GM19035 (cell line): ENCODE results near the gene CALCB.

Experiments used
- ATAC-seq: cut with Tn5 transposase; IDR thresholded peaks from one replicate; pipeline ENCODE4 v1.9.1; 2021; ENCODE audit not compliant: unreplicated experiment

The CALCB gene

DNA sequence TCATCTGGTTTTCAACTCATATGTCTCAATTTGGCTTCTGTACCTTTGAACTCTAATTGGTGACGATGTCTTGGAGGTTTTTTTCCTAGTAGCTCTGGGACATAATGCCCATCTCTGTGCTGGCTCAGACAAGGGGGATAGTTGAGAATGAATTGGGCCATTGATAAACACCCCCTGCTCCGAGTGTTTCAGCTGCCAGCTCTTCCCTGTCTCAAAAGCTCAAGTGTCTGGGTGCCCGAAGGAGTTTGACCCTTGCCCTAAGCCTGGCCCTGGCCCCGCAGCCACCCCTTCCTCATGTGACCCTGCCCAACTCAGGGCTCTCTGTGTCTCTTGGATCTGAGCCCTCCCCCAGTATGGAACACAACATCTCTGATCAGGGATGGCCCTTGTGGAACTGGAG, 44.4 kb downstream of the CALCB start:
- no peak for ATAC-seq

DNA sequence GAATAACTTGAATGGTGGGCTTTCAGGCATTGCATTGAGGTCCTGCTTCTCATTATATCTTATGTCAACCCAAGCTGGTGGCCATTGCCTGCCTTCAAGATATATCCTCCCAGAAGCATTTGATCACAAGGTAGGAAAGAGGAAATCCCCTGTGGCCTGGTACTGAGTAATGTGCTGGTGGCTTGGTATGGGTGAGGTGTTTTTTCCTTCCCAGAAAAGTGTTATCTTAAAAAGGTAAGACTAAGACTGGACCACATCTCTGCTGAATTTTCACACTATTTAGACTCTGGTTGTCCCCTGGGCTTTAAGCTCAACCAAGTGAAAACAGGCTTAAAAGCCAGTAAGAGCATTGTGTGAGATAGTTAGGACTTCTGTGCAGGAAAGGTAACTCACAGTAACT, 45.0 kb downstream of the CALCB start:
- no peak for ATAC-seq

DNA sequence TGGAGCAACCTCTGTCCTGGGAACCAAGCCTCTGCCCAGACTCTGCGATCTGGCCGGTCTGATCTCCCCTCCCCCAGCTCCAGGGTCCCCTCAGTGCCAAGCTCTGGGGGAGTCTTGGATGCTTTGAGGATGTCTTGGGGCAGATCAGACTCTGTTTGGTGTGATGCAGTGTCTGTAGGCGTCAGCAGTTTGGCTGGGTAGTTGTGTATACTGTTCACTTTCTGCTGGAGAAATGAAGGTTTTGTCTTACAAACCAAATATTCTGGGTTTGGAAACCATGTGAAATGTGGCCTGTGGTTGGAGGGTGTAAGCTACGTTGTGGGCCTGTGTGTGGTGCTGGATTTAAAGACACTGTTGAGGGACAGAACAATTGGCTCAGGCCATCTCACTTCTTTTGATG, 46.0 kb downstream of the CALCB start:
- no peak for ATAC-seq

DNA sequence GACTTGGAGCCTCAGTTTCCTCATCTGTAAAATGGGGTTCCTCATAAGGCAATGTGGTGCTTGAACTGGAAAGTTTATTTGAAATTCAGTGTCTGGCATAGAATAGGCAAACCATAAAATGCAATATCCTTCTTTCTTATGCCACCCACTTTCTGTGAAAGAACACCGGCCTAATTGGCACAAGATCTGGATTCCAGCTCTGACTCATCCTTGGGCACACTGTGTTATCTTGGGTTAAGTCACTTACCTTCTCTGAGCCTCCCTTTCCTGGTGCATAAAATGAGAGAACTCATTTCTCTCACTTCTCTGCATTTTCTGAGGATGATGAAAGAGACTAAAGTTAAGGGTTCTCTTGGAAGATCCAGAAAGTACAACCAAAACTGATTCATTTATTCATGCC, 46.4 kb downstream of the CALCB start:
- no peak for ATAC-seq

DNA sequence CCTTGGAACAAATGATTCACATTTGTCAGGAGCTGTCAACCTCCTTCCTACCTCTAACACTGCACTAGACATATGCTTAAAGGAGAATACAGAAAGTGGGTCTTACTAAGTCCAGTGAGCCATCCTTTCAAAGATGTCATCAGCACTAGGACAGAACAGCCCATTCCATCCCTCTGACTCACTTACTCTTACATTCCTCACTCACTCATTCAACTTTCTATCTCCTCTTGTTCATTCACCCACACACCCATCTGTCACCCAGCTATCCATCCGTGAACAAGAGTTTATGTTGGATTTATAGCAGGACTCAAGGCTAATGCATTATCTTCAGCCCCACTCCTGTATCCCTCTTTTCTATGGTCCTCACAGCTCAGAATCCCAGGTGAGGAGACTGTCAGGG, 50.5 kb downstream of the CALCB start:
- no peak for ATAC-seq

DNA sequence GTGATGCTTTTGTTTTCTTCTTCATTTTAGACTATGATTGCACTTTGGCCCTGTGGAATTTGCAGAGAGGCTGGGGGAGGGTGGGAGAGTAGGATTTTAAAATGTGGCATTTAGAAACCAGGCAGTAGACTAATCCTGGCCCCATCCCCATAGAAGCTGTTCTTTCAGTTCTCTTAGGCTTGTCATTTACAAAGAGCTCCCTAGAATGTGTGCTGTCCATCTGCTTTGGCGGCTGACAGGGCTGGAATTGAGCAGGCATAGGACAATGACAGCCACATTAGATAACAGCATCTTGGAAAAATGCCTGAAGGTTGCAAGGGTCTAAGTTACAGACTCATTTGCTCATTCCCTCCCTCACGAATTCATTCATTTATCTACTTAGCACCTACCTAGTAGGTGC, 51.1 kb downstream of the CALCB start:
- no peak for ATAC-seq

DNA sequence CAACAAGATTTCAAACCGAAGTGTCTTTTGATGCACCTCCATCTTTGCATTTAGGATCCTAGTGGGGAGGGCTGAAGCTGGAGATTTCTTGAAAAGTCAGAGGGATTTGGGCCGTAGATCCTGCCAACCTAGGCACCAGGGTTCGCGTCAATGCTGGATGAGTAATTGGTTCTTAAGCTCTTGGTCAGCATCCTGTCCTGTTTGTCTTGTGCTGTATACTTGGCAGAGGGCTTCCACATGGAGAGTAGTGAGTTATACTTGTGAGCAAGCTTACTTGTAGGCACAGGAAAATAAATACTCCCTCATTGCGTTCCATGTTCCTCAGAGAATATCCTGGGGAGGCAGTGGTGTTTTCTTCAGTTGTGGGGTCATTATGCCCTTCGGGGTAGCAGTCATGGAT, 53.9 kb downstream of the CALCB start:
- ATAC-seq, result no peak
